Measurements from ENCODE around the gene BMERB1.
A peak's percentile ranks its signal among the peaks of the same experiment; 100 is the strongest.
"Not testable (repeated sequence)": the region's sequence is repeated elsewhere in the genome, so short reads cannot be mapped to it uniquely, and the experiment has no call there.

BMERB1 gene

GRCh38 chr16:15434425-15435215 lies at the start of gene BMERB1:
TSS of gene BMERB1 (plus strand) at chr16:15434588. CDS start at chr16:15434654, 66 bp downstream.
- TF ChIP-seq POLR2A (IDR thresholded peaks at IDR 0.05; ENCODE audit: low read depth, low read length) = peak; percentile 71
- DNase-seq (ENCODE audit: insufficient read length, low spot score) = peak; percentile 64

GRCh38 chr16:15388060-15388459 lies 46.3 kb upstream of the BMERB1 start:
- FAIRE-seq; DNase-seq (ENCODE audit: insufficient read length, low spot score): not testable (repeated sequence)

More at GRCh38 chr16:15434425-15435215, at the start of gene BMERB1:
- no peak for FAIRE-seq

GRCh38 chr16:15389916-15390315 lies 44.5 kb upstream of the BMERB1 start:
- FAIRE-seq; DNase-seq (ENCODE audit: insufficient read length, low spot score): not testable (repeated sequence)

- FAIRE-seq; DNase-seq (ENCODE audit: insufficient read length, low spot score): not testable (repeated sequence)
Observed at GRCh38 chr16:15393025-15393424, 41.4 kb upstream of the BMERB1 start.

- not testable (repeated sequence) for DNase-seq (ENCODE audit: insufficient read length, low spot score); FAIRE-seq
Observed at GRCh38 chr16:15395631-15396508, 38.5 kb upstream of the BMERB1 start, which contains the start of gene MPV17L. TSS of gene MPV17L (plus strand) at chr16:15395754. CDS start at chr16:15395898, 144 bp downstream.

GRCh38 chr16:15396509-15396829 lies 37.9 kb upstream of the BMERB1 start:
- FAIRE-seq; DNase-seq (ENCODE audit: insufficient read length, low spot score): not testable (repeated sequence)

- TF ChIP-seq POLR2A (IDR thresholded peaks at IDR 0.05; ENCODE audit: low read depth, low read length) = no peak
- FAIRE-seq (no peak), DNase-seq (ENCODE audit: insufficient read length, low spot score) (no peak)
Observed at GRCh38 chr16:15396948-15397594, 37.3 kb upstream of the BMERB1 start.

- TF ChIP-seq POLR2A (IDR thresholded peaks at IDR 0.05; ENCODE audit: low read depth, low read length) = no peak
- no peak for FAIRE-seq
- no peak for DNase-seq (ENCODE audit: insufficient read length, low spot score)
Observed at GRCh38 chr16:15398618-15399316, 35.6 kb upstream of the BMERB1 start.

- no peak for FAIRE-seq
- no peak for DNase-seq (ENCODE audit: insufficient read length, low spot score)
- no peak for TF ChIP-seq POLR2A (IDR thresholded peaks at IDR 0.05; ENCODE audit: low read depth, low read length)
Observed at GRCh38 chr16:15399317-15399716, 35.1 kb upstream of the BMERB1 start.

- FAIRE-seq; DNase-seq (ENCODE audit: insufficient read length, low spot score): not testable (repeated sequence)
Observed at GRCh38 chr16:15400314-15400713, 34.1 kb upstream of the BMERB1 start.

- FAIRE-seq (no peak), DNase-seq (ENCODE audit: insufficient read length, low spot score) (no peak)
- TF ChIP-seq POLR2A (IDR thresholded peaks at IDR 0.05; ENCODE audit: low read depth, low read length) = no peak
Observed at GRCh38 chr16:15401972-15402371, 32.4 kb upstream of the BMERB1 start.

GRCh38 chr16:15403392-15403995 lies 30.9 kb upstream of the BMERB1 start:
- TF ChIP-seq POLR2A (IDR thresholded peaks at IDR 0.05; ENCODE audit: low read depth, low read length) = no peak
- FAIRE-seq (no peak), DNase-seq (ENCODE audit: insufficient read length, low spot score) (no peak)

- DNase-seq (ENCODE audit: insufficient read length, low spot score); FAIRE-seq: not testable (repeated sequence)
Observed at GRCh38 chr16:15404091-15404490, 30.3 kb upstream of the BMERB1 start.

All from H54 (cell line).